DLD1 (cell line): ENCODE results near the gene PAX7.

Experiments
- in situ Hi-C: cut with HindIII; loops from 2 replicates; pipeline ENCODE4 v1.10.0; 2017; ENCODE audit warnings: low sequenced_read_pairs

The PAX7 gene

DNA sequence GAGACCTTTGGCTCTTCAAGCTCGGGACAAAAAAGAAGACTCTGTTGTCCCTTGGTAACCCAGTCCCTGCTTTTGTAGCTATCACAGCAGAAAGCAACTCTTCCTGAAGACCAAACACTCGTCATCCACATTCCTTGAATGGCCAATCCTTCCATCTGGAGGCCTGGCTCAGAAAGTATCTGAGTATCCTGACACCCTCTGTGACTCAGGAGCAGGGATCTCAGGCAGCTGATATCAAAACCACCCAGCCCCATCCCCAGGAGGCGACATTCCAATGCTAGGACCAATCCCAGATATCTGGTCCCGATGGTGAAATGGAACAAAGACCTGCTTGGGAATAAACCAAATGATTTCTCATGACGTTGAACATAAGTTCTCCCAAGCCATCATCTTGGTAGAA is 116.3 kb downstream of the PAX7 start:
- in situ Hi-C loops, result no loop called here

- in situ Hi-C loops, result no loop called here
These were observed 117.0 kb downstream of the PAX7 start for GRCh38 chr1:18747671-18748070.

- in situ Hi-C loops, result no loop called here
These were observed 117.8 kb downstream of the PAX7 start for GRCh38 chr1:18748435-18748834.

- in situ Hi-C loops, result no loop called here
These were observed 118.9 kb downstream of the PAX7 start for GRCh38 chr1:18749569-18749968.

GRCh38 chr1:18750600-18750999 is 120.0 kb downstream of the PAX7 start:
- in situ Hi-C loops, result no loop called here

DNA sequence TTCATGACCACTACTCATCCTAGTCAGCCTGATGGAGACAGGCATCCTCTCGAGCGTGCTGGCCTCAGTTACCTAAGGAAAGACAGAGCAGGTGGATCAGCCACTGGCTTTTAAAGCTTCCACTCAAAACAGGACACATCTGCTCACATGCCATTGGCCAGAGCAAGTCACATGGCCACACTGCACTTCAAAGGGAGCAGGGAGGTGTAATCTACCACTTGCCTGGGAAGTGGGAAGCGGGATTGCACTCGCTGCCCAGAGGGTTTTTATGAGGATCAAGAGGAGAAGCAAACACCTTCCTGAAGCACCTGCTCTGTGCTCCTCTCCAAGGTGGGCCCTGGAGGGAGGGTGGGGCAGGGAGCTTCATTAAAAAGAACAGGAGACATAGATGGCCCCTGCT is 120.8 kb downstream of the PAX7 start:
- in situ Hi-C loops, result no loop called here

DNA sequence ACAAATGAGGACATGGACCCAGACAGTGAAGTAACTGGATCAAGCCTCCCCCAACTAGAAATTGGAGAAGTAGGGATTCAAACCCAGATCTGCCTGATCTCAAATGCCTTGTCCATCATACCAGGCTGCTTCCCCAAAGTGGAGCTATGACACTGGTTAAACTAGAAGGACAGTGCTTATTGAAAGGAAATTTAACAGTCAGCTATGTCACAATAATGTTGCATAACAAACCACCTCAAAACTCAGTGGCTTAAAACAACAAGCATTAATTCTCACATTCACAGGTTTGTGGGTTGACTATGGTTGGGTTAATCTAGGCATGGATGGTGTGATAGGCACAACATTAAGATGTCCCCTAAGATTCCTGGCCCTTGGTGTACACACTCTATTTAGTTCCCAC is 121.8 kb downstream of the PAX7 start:
- in situ Hi-C loops, result no loop called here

GRCh38 chr1:18760156-18760555 is 129.5 kb downstream of the PAX7 start:
- in situ Hi-C loops, result no loop called here

- in situ Hi-C loops, result no loop called here
These were observed 131.5 kb downstream of the PAX7 start for GRCh38 chr1:18761948-18762840.

- in situ Hi-C loops, result no loop called here
These were observed 133.7 kb downstream of the PAX7 start for GRCh38 chr1:18764362-18764761.

DNA sequence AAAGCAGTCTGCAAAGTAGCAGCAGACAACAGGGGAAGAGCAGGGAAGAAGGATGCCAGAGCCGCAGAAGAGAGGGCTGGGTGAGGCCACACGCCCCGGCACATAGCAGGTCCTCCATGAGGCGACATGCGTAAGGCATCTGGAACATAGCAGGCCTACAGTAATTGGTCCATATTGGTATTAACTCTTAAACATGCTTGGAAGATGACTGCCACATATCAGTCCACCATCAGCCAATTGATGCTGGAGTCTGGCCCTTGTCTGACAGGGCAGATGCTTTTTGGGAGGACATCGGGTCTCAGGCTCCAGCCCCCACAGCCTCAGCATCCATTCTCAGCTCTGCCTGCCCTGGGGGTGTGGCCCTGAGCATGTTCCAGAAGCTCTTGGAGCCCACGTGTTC is 135.1 kb downstream of the PAX7 start:
- in situ Hi-C loops, result loop anchor here (5.0 kb wide), 1 partner anchor 43 kb away; no protein-coding TSS in a partner anchor

DNA sequence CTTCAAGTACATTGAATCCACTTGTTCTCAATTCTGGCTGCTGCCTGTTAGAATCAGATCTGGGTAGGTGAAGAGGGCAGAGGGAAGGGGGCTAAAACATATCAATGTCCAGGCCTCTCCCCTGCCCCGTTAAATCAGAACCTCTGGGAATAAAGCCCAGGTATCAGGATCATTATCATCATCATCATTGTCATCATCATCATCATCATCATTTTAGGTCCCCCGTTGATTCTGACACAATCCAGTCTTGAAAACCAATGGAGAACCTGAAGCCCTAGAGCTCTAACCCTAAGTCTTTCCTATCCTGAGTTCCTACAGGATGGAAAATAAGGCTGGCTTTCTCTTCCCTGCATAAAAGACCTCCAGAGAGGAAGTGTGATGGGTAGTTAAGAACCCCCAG is 135.7 kb downstream of the PAX7 start:
- in situ Hi-C loops, result loop anchor here (5.0 kb wide), 1 partner anchor 44 kb away; no protein-coding TSS in a partner anchor

DNA sequence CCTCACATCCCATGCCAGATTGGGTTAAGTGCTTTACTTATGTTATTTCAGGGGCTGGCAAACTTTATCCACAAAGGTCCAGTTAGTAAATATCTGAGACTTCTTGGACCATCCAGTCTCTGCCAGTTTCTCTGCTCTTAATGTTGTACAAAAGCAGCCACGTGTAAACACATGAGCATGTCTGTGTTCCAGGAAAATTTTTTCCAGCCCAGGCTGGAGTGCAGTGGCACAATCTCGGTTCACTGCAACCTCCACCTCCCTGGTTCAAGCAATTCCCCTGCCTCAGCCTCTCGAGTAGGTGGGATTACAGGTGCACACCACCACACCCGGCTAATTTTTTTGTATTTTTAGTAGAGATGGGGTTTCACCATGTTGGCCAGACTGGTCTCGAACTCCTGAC is 136.9 kb downstream of the PAX7 start:
- in situ Hi-C loops, result loop anchor here (5.0 kb wide), 1 partner anchor 45 kb away; no protein-coding TSS in a partner anchor

GRCh38 chr1:18768086-18768485 is 137.4 kb downstream of the PAX7 start:
- in situ Hi-C loops, result loop anchor here (5.0 kb wide), 1 partner anchor 46 kb away; no protein-coding TSS in a partner anchor

- in situ Hi-C loops, result loop anchor here (5.0 kb wide), 1 partner anchor 47 kb away; no protein-coding TSS in a partner anchor
These were observed 138.5 kb downstream of the PAX7 start for GRCh38 chr1:18769140-18769539.

DNA sequence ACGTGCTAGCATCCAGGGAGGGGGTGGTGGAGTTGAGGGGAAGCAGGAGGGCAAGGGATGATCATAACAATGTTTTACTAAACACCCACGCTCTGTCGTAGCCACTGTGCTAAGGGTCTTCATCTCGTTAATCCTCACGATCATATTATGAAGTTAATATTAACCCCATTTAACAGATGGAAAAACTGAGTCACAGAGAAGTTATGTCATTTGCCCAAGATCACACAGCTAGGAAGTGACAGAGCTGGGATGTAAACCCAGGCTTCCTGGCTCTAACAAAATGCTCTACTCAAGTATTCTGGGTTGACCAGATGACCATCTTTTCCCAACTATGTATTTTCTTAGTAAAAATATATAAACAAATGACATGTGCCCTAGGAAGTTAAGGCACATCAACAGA is 140.2 kb downstream of the PAX7 start:
- in situ Hi-C loops, result no loop called here

DNA sequence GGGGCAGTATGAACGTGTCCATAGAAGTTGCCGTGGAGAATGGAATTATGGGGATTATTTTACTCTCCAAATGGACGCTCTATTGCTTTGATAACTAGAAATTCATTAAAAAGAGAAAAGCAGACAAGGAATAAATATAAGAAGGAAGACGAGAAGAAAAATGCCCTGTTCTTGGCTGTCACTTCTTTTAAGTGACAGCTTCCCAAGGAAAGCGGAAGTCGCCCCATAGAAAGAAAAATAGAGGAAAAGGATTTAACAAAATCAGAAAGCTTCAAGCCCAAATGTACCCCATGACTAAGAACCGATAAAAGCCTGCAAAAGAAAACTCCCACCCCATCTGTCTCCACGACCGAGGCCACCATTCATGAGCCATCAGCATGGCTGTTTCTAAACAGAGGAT is 143.1 kb downstream of the PAX7 start:
- in situ Hi-C loops, result no loop called here

GRCh38 chr1:18775341-18775740 is 144.7 kb downstream of the PAX7 start:
- in situ Hi-C loops, result no loop called here

DNA sequence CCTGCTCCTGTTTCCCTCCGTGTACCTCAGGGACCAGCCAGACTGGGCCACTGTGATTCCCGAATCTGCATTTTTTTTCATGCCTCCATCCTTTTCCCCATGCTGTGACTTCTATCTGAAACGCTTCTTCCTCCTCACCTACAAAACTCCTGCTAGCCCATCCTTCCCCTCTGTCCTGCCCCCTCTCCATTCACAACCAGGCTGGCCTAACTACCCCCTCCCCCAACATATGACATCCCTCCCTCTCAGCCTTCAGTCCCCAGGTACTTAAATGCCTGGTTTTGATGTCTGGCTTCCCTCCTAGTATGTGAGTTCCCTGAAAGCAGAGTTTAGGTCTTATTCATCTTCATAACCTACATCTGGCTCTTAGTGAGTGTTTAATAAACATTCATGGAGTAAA is 146.1 kb downstream of the PAX7 start:
- in situ Hi-C loops, result no loop called here

DNA sequence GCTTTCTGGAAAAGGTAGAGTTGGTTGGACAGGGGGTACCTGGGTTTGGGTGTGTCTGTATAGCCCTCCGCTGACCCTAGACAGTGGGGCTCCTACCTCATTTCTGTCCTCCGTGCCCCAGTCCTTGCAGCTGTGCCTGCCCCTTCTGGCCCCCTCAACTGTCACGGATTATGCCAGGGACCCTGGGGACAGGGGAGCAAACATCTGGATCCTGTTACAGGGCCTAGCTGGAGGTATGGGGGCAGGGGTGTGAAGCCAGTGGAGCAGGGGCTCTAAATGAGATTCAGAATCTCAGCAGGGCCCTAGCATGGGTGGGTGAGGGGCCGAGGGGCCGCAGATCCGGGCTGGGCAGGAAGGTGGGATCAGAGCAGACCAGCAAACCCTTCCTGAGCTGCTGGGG is 147.8 kb downstream of the PAX7 start:
- in situ Hi-C loops, result no loop called here

- in situ Hi-C loops, result no loop called here
These were observed 150.4 kb downstream of the PAX7 start for GRCh38 chr1:18781031-18781430.

DNA sequence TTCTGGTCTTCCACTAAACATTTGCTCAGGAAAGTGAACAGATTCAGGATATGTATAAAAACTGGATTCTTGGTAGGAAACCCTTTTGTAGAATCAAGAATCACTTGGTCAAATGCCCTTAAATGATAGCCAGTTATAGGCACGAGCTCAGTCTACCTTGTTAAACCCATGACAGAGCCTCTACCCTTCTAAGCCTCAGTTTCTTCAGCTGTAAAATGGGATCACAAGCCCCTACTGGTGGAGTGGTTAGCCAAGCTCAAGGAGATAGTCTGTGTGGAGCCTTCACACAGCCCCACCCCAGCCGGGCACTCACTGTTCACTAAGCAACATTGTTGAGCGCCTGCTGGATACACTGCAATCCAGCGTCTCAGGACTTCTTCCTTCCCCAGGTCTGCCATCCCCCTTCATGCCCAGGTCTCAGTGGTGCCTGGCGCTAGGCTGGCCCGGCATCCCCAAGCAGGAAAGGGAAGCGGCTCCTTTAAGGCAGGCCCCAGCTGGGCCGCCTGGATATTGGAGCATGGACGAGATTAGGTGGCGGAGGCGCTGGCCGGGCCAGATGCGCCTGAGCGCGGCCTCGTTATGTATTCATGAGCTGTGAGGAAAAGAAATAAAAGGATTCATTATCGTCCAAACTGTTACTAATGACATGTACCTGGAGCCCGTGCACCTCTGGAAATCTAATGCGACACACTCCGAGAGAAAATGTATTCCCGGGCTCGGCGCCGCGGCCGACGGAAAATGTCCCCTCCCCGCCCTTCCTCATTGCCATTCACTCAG is 153.2 kb downstream of the PAX7 start:
- in situ Hi-C loops, result no loop called here
